HUDEP-2 (cell line): ENCODE results near the gene EPN1.
"Not testable (repeated sequence)": the region's sequence is repeated elsewhere in the genome, so short reads cannot be mapped to it uniquely, and the experiment has no call there.

Experiments used
- DNase-seq, 76 experiments: peaks; one replicate each; lab custom pipeline; 2025; ENCODE audit not compliant: unreplicated experiment in 76 of 76; lab: John Stamatoyannopoulos, UW

The EPN1 gene

GRCh38 chr19:55712804-55713631, 38.0 kb downstream of the EPN1 start:
- no peak for DNase-seq

GRCh38 chr19:55716531-55716930, 41.5 kb downstream of the EPN1 start:
- DNase-seq, result no peak

- DNase-seq, result no peak
These were observed 42.2 kb downstream of the EPN1 start for GRCh38 chr19:55717251-55717650.

GRCh38 chr19:55717879-55718711, 43.1 kb downstream of the EPN1 start:
- not testable (repeated sequence) for DNase-seq

- DNase-seq, result no peak
These were observed 45.3 kb downstream of the EPN1 start for GRCh38 chr19:55720214-55720746.

- DNase-seq, result no peak
These were observed 45.8 kb downstream of the EPN1 start for GRCh38 chr19:55720801-55721200.

- DNase-seq, result no peak
These were observed 48.5 kb downstream of the EPN1 start for GRCh38 chr19:55723491-55723890.

GRCh38 chr19:55730378-55730777, 55.4 kb downstream of the EPN1 start:
- not testable (repeated sequence) for DNase-seq

GRCh38 chr19:55738302-55738701, 63.3 kb downstream of the EPN1 start, which contains the start of gene NLRP9:
Gene NLRP9 (minus strand): TSS chr19:55738402. CDS start chr19:55738374, 28 bp downstream.
- DNase-seq, result no peak

- DNase-seq, result no peak
These were observed 75.7 kb downstream of the EPN1 start for GRCh38 chr19:55750715-55751114.

- no peak for DNase-seq
These were observed 78.4 kb downstream of the EPN1 start for GRCh38 chr19:55753401-55753800.

GRCh38 chr19:55756808-55757207, 81.8 kb downstream of the EPN1 start:
- not testable (repeated sequence) for DNase-seq

- not testable (repeated sequence) for DNase-seq
These were observed 83.8 kb downstream of the EPN1 start, which contains the start of gene RFPL4A for GRCh38 chr19:55758797-55759196. Gene RFPL4A (plus strand): TSS chr19:55759097. CDS start chr19:55761801, 2,704 bp downstream.
